Pancreas (tissue), 10 donors: ENCODE results near the gene OR13A1. TPM values are rescaled to one million over a fixed set of nuclear protein-coding genes. Genes with fewer than 3 reads are reported as not detected.
A peak's percentile ranks its signal among the peaks of the same experiment; 100 is the strongest.

Experiments used
- ATAC-seq, 4 donors: fragments of 200-7000 bp; cut with Tn5 transposase; one replicate each; pipeline versions ENCODE4 v1.8.0 to v1.9.1; 2020; ENCODE audit warnings: mild to moderate bottlenecking in 4 of 4, moderate library complexity in 4 of 4
- DNase-seq, 6 donors: peaks; one replicate each; pipeline ENCODE4 v3.0.0-alpha.2; 2020
- FAIRE-seq: peaks from 2 replicates; lab custom pipeline; 2012; peaks lifted over from hg19 to GRCh38; lab: Jason Lieb, UNC
- H3K27ac ChIP-seq, 4 donors: fragments of 200-600 bp; sonication (generic); 1 replicate in 3 of 4; 2 replicates in 1 of 4; pipeline versions ENCODE4 v1.5.0 to v1.8.0; 2020
- H3K27me3 ChIP-seq, 4 donors: fragments of 200-600 bp; one replicate each; pipeline ENCODE4 v1.8.0; 2021
- H3K36me3 ChIP-seq, 3 donors: fragments of 200-600 bp; sonication (generic) in 1 of 3; one replicate each; pipeline versions ENCODE4 v1.5.0 to v1.8.0; 2020 to 2021
- H3K4me1 ChIP-seq, 3 donors: fragments of 200-600 bp; one replicate each; pipeline ENCODE4 v1.8.0; 2021
- H3K4me3 ChIP-seq, 4 donors: fragments of 200-600 bp; sonication (generic) in 2 of 4; one replicate each; pipeline versions ENCODE4 v1.5.0 to v1.8.0; 2020 to 2021
- H3K9me3 ChIP-seq, 4 donors: fragments of 200-600 bp; one replicate each; pipeline ENCODE4 v1.8.0; 2021
- WGBS, 2 donors: extraction: QIAGEN DNeasy Blood & Tissue Kit; methylation state at CpG; one replicate each; pipeline ENCODE4 v1.1.7; 2013; 5-methylcytosine and 5-hydroxymethylcytosine counted together
- intact Hi-C, 3 donors: fragments of 100-400 bp; cut with DNase I; formaldehyde crosslinking; loops; one replicate each; pipeline versions ENCODE4 v1.11.1 to v1.14.2; 2022
- polyA plus RNA-seq, 2 donors: library from polyadenylated mRNA; stranded (reverse); fragments of 200-250 nt; gene quantifications; one replicate each; pipeline ENCODE4 v1.2.3, GENCODE V29; 2013
- total RNA-seq, 6 donors: library from RNA; stranded (reverse); fragmentation: NEBNext Ultra II Directional in 4 of 6; extraction: Animal tissue kit (Norgen Biotek cat#: 25700) in 4 of 6; gene quantifications; one replicate each; pipeline versions ENCODE4 v1.2.1 to v1.2.4, GENCODE V29; 2021 to 2023
- TF ChIP-seq, protein P1 (sequence below), 4 donors: fragments of 200-600 bp; sonication (generic) in 3 of 4; IDR thresholded peaks; one replicate each; pipeline versions ENCODE4 v1.5.0 to v1.8.0; 2021; ENCODE audit warnings: antibody characterized with exemption in 4 of 4
- donor health status: healthy with polysubstance abuse.
- donor health status: DM: no; HTN: no; CAD: no; lungs with moderate emphysema.
- donor health status: DM: no; HTN: no; CAD: no.
- donor health status: control.
- donor health status: control.
- donor health status: Bipolar disorder and iron deficiency.
- donor health status: DM: yes; HTN: yes; CAD: no.
- donor health status: DM: no; HTN: no; CAD: no.
- donor health status: DM: no; HTN: no; CAD: no.
- donor health status: DM: yes; HTN: yes; CAD: no.

The OR13A1 gene
- total and polyA plus RNA-seq, 8 donors: 0.09 to 0.42 (median 0.15) TPM; not detected in 4

DNA sequence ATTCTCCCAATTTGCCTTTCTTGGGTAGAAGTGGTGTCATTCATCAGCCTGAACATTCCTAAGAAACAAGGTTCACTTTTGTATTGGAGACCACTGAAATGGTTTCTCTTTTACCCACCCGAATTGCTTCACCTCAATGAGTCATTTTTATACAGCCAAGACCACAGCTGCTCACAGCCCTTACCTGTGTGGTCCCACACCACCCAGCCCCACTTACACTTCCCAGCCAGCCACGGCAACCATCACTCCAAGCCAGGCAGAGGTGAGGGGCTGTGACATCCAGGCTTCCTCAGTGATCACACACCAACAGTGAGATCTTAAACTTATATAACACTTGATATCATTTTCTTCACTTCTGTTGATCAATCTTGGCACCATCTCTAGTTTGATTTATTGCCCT is 20.7 kb downstream of the OR13A1 start:
- no peaks in the 10 kb centered on the region for H3K4me1 ChIP-seq
- TF ChIP-seq, protein P1, sequence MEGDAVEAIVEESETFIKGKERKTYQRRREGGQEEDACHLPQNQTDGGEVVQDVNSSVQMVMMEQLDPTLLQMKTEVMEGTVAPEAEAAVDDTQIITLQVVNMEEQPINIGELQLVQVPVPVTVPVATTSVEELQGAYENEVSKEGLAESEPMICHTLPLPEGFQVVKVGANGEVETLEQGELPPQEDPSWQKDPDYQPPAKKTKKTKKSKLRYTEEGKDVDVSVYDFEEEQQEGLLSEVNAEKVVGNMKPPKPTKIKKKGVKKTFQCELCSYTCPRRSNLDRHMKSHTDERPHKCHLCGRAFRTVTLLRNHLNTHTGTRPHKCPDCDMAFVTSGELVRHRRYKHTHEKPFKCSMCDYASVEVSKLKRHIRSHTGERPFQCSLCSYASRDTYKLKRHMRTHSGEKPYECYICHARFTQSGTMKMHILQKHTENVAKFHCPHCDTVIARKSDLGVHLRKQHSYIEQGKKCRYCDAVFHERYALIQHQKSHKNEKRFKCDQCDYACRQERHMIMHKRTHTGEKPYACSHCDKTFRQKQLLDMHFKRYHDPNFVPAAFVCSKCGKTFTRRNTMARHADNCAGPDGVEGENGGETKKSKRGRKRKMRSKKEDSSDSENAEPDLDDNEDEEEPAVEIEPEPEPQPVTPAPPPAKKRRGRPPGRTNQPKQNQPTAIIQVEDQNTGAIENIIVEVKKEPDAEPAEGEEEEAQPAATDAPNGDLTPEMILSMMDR (IDR thresholded peaks at IDR 0.05): no peak
- 56 to 79% methylated on average over 2 of the region's 2 CpGs for WGBS, 2 donors
- no peaks in the 10 kb centered on the region for H3K36me3 ChIP-seq
- intact Hi-C loops: no loop called here
- H3K9me3 ChIP-seq: no peaks in the 10 kb centered on the region
- ATAC-seq (no peak), DNase-seq (no peak), FAIRE-seq (no peak)
- H3K4me3 ChIP-seq: no peak overlapping the region
- no peak overlapping the region for H3K27ac ChIP-seq
- H3K27me3 ChIP-seq: no peaks in the 10 kb centered on the region

DNA sequence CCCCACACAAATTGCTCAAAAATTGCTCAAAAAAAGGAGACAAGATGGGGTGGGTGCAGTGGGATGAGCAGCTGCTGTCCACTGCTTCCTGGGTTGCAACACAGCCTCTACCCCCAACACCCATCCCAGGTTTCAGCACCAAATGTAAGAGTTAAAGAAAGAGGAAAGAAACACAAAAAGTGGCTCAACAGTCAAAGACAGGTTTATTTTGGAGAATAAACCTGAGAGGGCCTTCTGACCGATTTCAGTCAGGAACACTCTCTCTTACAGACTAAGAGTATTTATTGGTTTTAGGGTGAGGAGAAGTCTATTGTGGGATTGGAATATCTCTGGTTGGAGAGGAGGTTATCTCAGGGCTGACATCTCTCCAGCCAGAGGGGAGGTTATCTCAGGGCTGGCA is 28.4 kb downstream of the OR13A1 start:
- Histone ChIP-seq H3K4me1 (no peaks in the 10 kb centered on the region), H3K4me3 (no peak overlapping the region), H3K9me3 (no peaks in the 10 kb centered on the region), H3K27me3 (no peaks in the 10 kb centered on the region), H3K27ac (no peak overlapping the region), H3K36me3 (no peaks in the 10 kb centered on the region)
- DNase-seq (no peak), FAIRE-seq (no peak), ATAC-seq (no peak)
- intact Hi-C loops: no loop called here
- WGBS, 2 donors: 59 to 64% methylated on average over 1 of the region's 1 CpG
- TF ChIP-seq, protein P1 (IDR thresholded peaks at IDR 0.05): no peak

DNA sequence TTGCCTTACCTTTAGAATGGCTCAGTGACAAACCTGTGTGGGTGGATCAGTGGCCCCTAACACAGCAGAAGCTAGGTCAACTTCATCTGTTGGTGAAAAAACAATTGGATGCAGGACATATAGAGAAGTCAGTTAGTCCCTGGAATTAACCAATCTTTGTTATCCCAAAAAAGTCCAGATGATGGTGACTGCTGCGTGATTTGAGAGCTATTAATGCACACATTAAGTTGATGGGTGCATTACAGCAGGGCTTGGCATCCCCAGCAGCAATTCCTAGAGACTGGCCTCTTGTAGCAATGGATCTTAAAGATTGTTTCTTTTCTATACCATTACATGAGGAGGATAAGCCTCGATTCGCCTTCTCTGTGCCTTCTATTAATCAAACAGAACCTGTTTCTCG is 33.3 kb downstream of the OR13A1 start:
- H3K9me3 ChIP-seq: no peaks in the 10 kb centered on the region
- DNase-seq (no peak), FAIRE-seq (no peak), ATAC-seq (no peak)
- H3K27ac ChIP-seq: no peak overlapping the region
- no peak overlapping the region for H3K4me3 ChIP-seq
- no peaks in the 10 kb centered on the region for H3K27me3 ChIP-seq
- H3K36me3 ChIP-seq: no peaks in the 10 kb centered on the region
- peaks cover 0 to 4% (median 0%) of the 10 kb centered on the region in 3 donors for H3K4me1 ChIP-seq
- WGBS, 2 donors: 46 to 57% methylated on average over 4 of the region's 4 CpGs
- TF ChIP-seq, protein P1 (IDR thresholded peaks at IDR 0.05): no peak
- intact Hi-C loops: no loop called here

DNA sequence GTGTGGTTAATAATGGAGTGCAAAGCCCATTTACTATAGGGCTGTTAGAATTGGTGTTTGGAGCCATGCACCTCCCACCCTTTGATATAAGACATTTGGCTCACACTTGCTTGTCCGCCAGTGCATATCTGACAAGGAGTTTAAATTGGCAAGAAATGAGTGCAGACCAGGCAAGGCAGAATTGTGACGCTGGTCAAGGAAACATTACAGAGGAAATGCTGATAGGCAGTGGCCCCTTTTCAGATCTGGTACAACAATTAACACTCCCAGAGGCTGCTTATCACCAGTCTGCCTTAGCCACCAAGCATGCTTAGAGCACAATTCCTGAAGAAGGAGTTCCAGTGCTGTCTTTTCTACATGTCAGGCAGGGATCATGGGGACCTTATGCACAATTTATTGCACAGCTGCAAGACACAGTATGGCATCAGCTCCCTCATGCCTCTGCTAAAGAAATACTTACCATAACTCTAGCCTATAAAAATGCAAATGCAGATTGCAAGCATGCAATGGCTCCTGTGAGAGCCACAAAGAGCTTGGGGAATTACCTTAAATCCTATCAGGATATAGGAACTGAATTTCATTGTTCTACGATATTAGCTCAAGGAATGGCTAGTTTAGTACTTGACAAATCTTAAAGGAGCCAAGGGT is 35.2 kb downstream of the OR13A1 start:
- Histone ChIP-seq H3K36me3 (no peaks in the 10 kb centered on the region), H3K9me3 (no peaks in the 10 kb centered on the region), H3K27me3 (no peaks in the 10 kb centered on the region), H3K4me3 (no peak overlapping the region), H3K4me1 (peaks cover 0 to 4% (median 0%) of the 10 kb centered on the region in 3 donors), H3K27ac (no peak overlapping the region)
- intact Hi-C loops: no loop called here
- TF ChIP-seq, protein P1 (IDR thresholded peaks at IDR 0.05): no peak
- ATAC-seq: peak; percentile 71 to 96 (median 88)
- WGBS, 2 donors: 16% methylated on average over 3 of the region's 3 CpGs
- DNase-seq: peak in 3 of 6 donors; percentile 16 to 29 (median 20)
- FAIRE-seq: no peak

DNA sequence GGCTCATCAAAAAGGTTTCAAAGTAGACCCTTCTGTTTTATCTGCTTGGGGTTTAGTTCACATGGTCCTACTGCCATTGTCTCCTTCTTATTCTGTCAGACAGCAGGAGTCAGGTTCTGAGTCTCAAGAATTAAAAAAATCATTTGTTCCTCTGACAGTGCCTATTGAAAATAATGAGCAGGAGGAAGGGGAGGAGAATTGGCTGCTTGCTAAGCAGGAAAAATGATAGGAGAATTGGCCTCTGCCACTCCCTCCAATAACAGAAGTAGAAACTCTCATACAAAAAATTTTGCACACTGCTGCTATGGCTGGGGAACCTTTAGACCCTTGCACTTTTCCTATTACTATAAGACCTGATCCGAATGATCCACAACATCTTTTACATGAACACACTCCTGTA is 35.7 kb downstream of the OR13A1 start:
- no peak overlapping the region for H3K4me3 ChIP-seq
- peak; percentile 38 to 73 (median 72) for ATAC-seq
- no peak overlapping the region for H3K27ac ChIP-seq
- H3K9me3 ChIP-seq: no peaks in the 10 kb centered on the region
- TF ChIP-seq, protein P1 (IDR thresholded peaks at IDR 0.05): no peak
- 30 to 33% methylated on average over 1 of the region's 1 CpG for WGBS, 2 donors
- no peaks in the 10 kb centered on the region for H3K27me3 ChIP-seq
- intact Hi-C loops: no loop called here
- peaks cover 0 to 4% (median 0%) of the 10 kb centered on the region in 3 donors for H3K4me1 ChIP-seq
- DNase-seq: no peak
- no peak for FAIRE-seq
- no peaks in the 10 kb centered on the region for H3K36me3 ChIP-seq
